NCI-H748 treated with DMSO at 0.1 percent for 48 hours (cell line): Measurements from ENCODE around the gene ATP1A3.
A peak's percentile ranks its signal among the peaks of the same experiment; 100 is the strongest.

Experiments used
- DNase-seq: peaks from one replicate; lab custom pipeline; 2025; lab: John Stamatoyannopoulos, UW

Gene ATP1A3

GRCh38 chr19:41928754-41929535 is 65.1 kb downstream of the ATP1A3 start:
- no peak for DNase-seq

- DNase-seq, result peak; percentile 19
Measured at GRCh38 chr19:41928221-41928683, 65.8 kb downstream of the ATP1A3 start, which contains the start of gene ERFL. ERFL (minus strand) TSS chr19:41928449; CDS start chr19:41912919, 15,530 bp downstream.

GRCh38 chr19:41927497-41928192 is 66.4 kb downstream of the ATP1A3 start:
- DNase-seq, result no peak

GRCh38 chr19:41926763-41927496 is 67.1 kb downstream of the ATP1A3 start:
- DNase-seq, result no peak

DNA sequence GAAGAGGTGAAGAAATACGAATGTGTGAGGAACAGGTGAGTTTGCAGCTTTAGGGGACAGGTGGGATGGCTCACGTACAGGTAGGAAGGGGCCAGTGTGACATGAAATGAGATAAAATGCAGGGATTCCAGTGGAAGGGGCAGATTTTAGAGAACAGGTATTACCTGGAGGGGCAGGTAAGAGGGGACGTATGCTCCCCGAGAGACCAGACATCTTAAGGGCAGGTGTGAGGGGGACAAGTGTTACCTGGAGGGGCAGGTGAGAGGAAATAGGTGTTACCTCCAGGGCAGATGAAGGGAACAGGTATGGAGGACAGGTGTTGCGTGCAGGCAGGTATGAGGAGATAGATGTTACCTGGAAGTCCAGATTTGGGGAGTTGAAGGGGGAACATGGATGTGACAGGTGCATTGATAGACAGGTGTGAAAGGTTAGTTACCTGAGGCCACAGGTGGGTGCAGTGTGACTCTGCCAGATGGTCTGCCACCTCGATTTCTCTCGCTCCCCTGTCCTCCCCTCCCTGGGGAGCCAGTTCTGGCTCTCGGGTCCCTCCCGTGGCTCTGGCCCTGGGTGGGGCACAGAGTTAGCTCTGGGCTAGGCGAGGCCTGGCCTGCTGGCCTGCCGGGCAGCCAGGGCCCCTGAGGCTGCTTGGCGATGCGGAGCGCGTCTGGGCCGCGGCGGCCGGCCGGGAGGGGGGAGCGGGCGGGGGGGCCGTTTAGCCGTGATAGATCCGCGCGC is 67.8 kb downstream of the ATP1A3 start:
- DNase-seq, result no peak

- DNase-seq, result no peak
Measured at GRCh38 chr19:41925208-41926003, 68.6 kb downstream of the ATP1A3 start.

GRCh38 chr19:41924151-41925145 is 69.6 kb downstream of the ATP1A3 start:
- DNase-seq, result no peak

DNA sequence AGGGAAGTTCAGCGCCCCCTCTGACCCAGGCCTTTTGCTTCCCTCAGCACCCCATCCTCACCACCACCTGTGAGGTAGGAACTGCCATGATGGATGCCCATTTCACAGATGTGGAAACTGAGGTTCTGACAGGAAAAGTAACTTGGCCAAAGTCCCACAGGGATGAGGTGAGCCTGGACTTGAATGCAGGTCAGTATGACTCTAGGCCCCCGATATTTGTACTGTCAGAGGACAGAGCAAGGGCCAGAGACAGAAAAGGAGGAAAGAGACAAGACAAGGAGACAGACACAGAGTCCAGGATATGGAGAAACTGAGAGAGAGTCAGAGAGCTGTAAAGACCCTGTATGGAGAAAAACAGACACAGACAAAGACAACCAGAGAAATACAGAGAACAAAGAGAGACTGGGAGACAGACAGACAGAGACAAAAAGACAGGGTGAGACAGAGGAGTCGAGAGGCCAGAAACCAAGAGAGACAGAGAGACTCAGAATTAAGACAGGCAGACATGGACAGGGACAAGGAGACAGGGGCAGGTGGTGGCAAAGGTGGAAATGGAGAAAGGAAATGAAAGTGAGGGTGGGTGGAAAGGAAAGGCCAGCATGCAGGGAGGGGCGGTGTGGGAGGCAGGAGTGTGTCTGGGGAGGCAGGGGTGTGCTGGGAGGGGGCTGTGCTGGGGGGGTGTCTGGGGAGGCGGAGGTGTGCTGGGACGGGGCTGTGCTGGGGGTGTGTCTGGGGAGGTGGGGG is 70.8 kb downstream of the ATP1A3 start:
- DNase-seq, result no peak

- DNase-seq, result no peak
Measured at GRCh38 chr19:41922585-41922984, 71.4 kb downstream of the ATP1A3 start.

- DNase-seq, result no peak
Measured at GRCh38 chr19:41921577-41922576, 72.2 kb downstream of the ATP1A3 start.

DNA sequence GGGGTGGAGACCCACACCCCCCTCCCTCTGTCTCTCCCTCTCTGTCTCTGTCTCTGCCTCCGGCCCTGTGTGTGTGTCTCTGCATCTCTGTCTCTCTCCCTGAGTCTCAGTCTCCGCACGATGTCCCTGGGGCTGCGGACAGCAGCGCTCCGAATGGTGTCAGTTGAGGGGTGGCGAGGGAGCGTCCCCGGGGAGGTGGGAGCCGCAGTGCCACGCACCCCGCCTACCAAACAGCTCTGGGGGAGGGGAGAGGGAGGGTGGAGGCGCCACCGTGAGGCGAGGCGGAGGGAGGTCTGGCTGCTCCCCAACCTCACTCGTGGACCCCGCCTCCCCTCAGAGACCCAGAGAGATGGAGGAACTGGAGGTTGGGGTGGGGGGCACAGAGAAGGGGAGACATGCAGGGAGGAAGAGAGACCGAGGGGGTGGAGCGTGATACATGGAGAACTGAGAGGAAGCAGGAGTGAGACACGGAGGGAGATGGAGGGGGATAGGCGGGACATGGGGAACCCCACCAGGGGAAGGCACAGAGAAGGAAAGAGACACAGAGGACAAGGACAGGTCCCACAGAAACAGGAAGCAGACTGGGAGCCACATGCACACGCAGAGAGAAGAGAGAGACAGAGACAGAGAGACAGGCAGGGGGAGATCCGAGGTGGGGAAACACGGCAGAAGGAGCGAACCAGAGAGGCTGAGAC is 73.0 kb downstream of the ATP1A3 start:
- DNase-seq, result no peak

DNA sequence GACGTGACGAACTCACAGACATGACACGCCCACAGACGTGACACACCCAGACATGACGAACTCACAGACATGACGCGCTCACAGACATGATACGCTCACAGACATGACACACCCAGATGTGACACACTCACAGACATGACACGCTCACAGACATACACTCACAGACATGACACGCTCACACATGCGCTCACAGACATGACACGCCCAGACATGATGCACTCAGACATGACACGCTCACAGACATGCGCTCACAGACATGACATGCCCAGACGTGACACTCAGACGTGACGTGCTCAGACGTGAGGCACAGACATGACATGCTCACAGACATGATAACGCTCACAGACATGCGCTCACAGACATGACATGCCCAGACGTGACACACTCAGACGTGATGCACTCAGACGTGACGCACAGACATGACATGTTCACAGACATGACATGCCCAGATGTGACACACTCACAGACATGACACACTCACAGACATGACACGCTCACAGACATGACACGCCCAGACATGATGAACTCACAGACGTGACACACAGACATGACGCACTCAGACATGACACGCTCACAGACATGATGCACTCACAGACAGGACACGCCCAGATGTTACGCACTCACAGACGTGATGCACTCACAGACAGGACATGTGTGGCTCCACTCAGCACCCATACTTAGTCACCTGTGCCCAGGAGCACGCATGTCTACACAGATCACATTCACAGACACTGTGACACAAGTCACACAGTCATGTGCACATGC is 73.9 kb downstream of the ATP1A3 start:
- no peak for DNase-seq

GRCh38 chr19:41918653-41919244 is 75.3 kb downstream of the ATP1A3 start:
- no peak for DNase-seq

- no peak for DNase-seq
Measured at GRCh38 chr19:41918095-41918494, 75.9 kb downstream of the ATP1A3 start.

DNA sequence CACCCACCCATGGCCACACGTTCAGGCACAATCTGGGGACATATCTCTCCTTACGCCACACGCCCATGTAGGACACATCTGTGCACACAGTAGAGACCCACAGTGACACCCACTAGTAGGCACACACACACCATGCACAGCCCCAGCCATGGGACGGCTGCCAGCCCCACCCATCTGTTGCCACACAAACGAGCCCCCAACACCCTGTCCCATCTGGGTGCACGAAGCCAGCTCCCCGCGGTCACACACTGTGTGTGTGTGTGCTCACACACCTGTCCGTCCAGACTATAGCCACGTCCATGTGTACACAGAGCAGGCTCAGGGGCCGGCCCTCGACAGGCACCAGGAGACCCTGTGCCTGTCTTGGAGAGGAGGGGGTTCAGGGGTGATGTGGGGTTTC is 76.4 kb downstream of the ATP1A3 start:
- no peak for DNase-seq
